ENCODE results near the gene WWC2.
"Not testable (repeated sequence)": the region's sequence is repeated elsewhere in the genome, so short reads cannot be mapped to it uniquely, and the experiment has no call there.

The WWC2 gene

DNA sequence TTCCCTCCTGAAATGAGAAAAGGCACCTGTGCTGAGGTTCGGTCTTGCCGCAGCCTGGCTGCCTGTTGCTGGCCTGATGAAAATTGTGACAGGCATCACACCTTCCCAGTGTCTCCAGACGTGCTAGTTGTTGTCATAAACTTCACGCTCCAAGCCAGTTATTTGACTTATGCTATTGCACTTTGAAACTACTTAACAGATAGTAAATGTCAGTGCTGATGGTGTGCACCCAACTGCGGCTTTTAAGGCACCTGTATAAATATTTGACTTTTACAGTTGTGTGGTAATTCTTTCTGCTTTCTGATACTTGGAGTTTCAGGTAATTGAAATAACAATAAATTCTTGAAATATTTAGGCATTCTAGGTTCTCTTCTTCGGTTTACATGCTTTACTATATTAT is 1.8 kb downstream of the WWC2 start:
- no peak for DNase-seq (ENCODE audit: low read depth)

DNA sequence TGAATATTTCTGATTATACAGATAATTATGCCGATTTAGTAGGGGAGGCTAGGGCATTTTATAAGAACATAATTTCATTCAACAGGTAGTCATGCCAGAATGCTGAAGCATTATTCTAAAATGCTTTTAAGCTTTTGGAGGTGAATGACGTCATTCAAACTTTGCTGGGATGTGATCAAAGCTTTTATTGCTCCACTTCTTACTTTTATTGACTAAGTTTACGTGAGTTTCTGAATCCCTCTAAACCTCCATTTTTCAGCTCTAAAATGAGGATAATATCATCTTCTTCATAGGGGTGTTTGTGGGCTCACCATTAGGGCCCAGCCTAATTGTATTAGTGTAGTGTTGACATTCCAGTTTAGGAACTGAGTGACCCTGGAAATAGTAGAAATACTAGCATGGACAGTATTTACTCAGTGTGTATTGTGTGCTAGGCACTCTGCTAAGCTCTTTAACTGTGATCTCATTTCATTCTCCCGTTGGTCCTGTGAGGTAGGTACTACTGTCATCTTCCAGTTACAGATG is 3.0 kb downstream of the WWC2 start:
- DNase-seq (ENCODE audit: low read depth) = no peak

DNA sequence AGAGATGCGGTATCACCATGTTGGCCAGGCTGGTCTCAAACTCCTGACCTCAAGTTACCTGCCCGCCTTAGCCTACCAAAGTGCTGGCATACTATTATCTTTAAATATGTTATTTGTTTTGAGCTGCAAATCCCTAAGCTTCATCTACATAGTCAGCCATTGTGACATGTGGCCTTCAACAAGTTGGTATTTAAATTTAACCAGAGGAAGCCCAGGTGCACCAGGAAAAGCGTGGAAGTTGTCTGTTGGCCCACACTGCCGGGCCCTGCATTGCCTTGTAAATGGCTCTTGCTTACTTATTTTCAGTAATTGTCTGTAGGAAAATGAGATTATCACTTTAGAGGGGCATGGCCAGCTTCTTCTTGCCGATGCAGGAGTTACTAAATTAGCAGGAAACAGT is 6.0 kb downstream of the WWC2 start:
- DNase-seq (ENCODE audit: low read depth) = no peak

DNA sequence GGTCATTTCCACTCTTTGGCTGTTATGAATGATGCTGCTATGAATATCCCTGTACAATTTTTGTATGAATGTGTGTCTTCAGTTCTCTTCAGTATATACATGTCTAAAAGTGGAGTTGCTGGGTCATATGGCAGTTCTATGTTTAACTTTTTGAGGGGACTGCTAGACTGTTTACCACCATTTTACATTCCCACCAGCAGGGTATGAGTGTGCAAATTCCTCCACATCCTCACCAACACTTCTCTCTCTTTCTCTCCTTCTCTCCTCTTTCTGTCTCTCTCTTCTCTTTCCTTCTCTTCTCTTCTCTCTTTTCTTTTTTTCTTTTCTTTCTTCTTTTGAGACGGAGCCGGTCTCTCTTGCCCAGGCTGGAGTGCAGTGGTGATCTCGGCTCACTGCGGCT is 7.8 kb downstream of the WWC2 start:
- DNase-seq (ENCODE audit: low read depth) = no peak

DNA sequence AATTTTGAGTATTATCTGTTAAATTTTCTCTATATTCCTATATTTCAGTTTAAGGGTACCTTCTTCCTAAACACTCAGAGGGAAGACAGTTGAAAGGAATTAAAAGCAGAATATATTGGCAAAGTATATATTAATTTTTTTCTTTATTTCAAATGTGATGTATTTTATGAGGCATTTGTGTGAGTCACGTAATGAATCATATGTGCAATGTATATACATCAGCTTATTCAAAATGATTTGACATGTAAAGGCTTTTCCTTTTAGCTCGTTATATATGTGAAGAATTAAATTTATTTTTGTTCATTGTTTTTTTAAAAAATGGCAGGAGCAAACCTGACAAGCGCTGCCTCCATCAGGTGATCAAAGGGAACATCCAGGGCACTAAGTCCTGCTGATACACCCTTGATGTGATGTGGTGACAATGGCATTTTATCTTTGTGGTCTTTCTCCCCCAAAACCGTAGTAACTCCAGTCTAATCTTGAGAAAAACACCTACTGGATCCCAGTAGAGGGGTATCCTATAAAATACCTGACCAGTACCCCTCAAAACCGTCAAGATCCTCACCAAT is 8.9 kb downstream of the WWC2 start:
- no peak for DNase-seq (ENCODE audit: low read depth)

GRCh38 chr4:183110244-183110643 is 11.2 kb downstream of the WWC2 start:
- no peak for DNase-seq (ENCODE audit: low read depth)

DNA sequence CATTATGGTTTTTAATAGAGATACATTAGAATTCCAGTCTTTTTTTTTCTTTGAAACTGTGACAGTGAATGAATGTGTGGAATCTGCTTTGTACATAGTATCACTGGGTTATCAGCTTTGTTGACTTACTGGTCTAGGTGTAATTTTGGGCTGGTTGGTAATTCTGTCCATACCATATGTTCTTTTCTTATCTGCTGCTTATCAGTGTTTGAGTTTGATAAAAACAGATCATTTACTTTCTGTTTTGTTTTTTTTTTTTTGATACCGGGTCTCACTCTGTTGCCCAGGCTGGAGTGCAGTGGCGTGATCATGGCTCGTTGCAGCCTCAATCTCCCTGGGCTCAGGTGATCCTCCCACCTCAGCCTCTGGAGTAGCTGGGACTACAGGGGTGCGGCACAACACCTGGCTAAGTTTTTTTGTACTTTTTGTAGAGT is 12.4 kb downstream of the WWC2 start:
- DNase-seq (ENCODE audit: low read depth) = no peak

DNA sequence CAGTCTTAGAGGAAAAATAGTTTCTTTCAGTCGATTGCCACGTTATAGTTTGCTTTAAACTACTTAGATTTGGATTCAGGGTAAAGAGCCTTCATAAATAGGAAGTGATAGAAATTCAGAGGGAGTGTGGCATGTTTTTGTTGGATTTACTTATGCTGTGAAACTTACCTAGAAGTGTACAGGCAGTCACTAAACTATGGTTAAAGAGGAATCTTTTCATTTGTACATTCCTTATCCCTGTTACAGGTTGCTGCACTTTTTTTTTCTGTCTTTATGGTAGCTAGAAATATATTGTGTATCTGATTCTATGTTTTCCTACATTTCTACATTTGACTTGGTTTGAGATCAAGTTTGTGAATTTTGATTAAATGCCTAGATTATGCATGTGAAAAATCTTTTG is 19.1 kb downstream of the WWC2 start:
- no peak for DNase-seq (ENCODE audit: low read depth)

DNA sequence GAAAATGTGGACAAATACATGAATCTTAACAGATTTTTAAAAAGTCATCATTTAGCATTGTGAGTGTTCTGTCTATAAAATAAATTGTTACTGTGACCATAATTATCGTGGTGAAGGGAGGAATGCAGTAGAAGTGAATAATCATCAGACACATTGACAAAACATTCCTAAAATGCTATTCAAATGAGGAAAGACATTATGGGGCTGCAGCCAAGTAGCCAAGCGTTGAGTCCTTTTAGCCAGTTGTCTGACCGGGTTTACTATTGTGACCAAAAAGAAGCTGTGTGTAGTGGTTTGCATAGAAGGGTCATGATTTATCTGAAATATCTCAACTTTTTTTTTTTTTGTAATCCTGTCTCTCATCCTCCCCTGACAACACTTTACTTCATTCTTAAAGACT is 19.5 kb downstream of the WWC2 start:
- DNase-seq (ENCODE audit: low read depth) = peak; percentile 87

- DNase-seq (ENCODE audit: low read depth) = not testable (repeated sequence)
Observed at GRCh38 chr4:183121660-183122059, 22.6 kb downstream of the WWC2 start.

GRCh38 chr4:183124228-183124627 is 25.2 kb downstream of the WWC2 start:
- no peak for DNase-seq (ENCODE audit: low read depth)

DNA sequence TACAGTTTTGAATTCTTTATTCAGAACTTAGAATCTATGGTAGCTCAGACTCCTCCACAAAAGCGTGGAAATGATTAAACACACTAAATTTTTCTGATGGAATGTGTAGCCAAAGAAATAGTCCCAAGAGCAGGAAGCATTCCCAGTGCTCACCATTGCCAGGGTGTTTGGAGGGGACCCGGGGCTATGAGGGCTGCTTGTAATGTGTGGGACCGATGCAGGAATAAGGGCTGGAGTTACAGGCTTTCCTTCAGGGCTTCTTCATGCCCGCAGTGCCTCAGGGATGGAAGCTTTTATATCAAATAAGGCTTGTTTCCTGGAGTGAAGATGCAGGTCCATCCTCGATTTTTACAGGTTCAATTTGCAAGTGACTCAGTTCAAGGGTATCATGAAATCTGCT is 25.8 kb downstream of the WWC2 start:
- no peak for DNase-seq (ENCODE audit: low read depth)

- DNase-seq (ENCODE audit: low read depth) = no peak
Observed at GRCh38 chr4:183129125-183129524, 30.1 kb downstream of the WWC2 start.

DNA sequence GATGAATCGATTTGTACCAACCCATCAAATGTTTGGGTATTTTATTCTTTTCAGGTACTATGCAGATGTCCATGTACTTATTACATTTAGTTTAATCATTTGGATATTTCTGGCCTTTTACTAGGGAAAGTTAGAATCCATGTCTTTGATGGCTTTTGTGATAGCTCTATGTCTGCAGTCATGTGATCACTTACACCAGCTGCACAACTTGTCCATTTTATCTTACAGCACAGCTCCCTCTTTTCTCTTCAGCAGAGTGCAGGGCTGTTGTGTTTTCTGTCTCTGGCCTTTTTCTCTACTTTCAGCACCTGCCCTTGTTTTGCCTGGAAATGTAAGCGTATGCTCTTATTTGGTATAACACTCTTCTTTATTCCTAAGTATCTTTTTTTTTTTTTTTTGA is 30.6 kb downstream of the WWC2 start:
- DNase-seq (ENCODE audit: low read depth) = no peak

GRCh38 chr4:183130328-183131155 is 31.5 kb downstream of the WWC2 start:
- DNase-seq (ENCODE audit: low read depth) = no peak

DNA sequence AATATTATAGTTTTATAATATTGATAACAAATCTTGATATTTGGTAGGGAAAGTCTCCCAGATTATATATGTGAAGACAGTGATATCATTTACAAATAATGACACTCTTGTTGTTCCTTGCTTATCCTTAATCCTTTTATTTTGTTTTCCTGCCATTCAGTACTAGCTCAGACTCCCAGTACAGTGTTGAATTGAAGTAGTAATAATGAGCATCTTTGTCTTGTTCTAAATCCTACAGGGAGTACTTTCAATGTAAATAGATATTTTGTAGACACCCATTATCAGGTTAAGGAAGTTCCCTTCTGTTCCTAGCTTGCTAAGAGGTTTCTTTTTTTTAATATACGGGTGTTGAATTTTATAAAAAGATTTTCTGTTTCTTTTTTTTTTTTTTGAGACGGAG is 33.0 kb downstream of the WWC2 start:
- DNase-seq (ENCODE audit: low read depth) = no peak

GRCh38 chr4:183132865-183133264 is 33.8 kb downstream of the WWC2 start:
- no peak for DNase-seq (ENCODE audit: low read depth)

- no peak for DNase-seq (ENCODE audit: low read depth)
Observed at GRCh38 chr4:183136855-183137254, 37.8 kb downstream of the WWC2 start.

DNA sequence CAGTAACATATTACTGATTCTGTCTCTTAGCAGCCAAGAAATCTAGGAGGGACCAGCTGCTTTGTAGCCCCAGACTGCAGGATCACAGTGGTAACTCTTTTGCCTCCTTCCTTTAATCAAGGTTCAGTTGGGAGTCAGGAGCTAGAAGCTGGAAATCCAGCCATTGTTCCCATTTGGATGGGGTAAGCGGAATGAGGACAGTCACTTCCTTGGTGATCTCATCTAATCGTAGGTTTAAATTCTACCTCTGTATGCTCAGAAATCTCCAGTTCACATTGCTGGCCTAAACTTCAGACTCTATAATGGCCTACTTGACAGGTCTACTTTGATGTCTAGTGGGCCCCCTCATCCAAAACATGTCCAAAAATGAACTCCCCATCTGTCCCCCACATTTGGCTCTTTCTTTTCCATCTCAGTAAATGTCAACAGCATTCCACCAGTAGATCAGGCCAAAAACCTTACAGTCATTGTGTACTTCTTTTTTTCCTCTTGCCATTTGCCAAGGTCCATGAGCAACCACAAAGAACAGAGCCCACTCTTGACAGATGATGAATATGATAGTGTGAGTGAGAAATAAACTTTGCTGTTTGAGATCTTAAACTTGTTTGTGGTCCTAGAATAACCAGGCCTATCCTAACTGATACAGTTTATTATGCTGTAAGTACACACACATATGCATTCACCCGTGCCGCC is 40.1 kb downstream of the WWC2 start:
- DNase-seq (ENCODE audit: low read depth) = no peak

DNA sequence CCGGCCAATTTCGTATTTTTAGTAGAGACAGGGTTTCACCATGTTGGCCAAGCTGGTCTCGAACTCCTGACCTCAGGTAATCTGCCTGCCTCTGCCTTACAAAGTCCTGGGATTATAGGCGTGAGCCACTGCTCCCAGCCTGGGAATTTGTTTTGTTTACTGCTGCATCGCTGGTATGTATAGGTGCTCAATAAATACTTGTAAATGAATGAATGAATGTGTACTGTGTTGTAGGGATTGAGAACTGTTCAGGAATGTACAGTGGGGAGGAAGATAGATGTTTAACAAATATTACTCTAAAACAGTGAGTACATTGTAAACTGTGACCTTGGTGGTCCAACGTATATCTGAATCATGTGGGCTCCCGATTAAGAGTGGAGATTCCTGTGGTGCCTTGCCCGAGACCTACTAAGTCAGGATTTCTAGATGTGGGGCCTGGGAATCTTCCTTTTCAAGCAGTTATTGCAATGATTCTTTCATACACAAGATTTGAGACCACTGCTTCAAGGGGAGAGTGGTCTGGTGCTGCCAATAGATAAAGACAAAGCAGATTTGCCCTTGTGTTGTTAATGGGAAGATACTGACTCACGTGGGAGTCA is 41.0 kb downstream of the WWC2 start:
- DNase-seq (ENCODE audit: low read depth) = no peak

DNA sequence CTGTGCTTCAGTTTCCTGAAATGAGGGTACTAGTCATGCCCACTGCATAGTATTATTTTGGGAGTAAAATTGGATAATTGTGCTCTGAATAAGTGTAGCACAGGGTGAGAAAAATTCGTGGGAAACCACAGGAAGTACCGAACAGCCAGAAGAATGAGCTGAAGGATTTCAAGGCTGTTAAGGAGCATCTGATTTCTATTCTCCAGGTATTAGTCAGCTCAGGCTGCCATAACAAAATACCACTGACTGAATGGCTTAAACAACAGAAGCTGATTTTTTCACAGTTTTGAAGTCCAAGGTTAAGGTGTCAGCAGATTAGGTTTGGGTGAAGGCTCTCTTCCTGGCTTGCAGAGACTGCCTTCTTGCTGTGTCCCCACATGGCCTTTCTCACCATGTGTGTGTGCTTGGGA is 41.9 kb downstream of the WWC2 start:
- peak; percentile 72 for DNase-seq (ENCODE audit: low read depth)

GRCh38 chr4:183141997-183142396 is 42.9 kb downstream of the WWC2 start:
- no peak for DNase-seq (ENCODE audit: low read depth)

Measured in GM04504 (cell line).